Panc1 (cell line): ENCODE data around the gene RPS15A.
"Not testable (repeated sequence)": the region's sequence is repeated elsewhere in the genome, so short reads cannot be mapped to it uniquely, and the experiment has no call there.

Experiments
- CTCF ChIP-seq: fragments of 450-650 bp; IDR thresholded peaks from 2 replicates; pipeline ENCODE4 v1.5.1; 2017; ENCODE audit warnings: mild to moderate bottlenecking
- POLR2AphosphoS5 ChIP-seq: IDR thresholded peaks from 2 replicates; pipeline ENCODE4 v1.6.1; 2012; ENCODE audit warnings: mild to moderate bottlenecking, low read depth, low read length, moderate library complexity

- TF ChIP-seq CTCF, POLR2AphosphoS5: not testable (repeated sequence)
Measured at GRCh38 chr16:18734279-18734678, 55.9 kb downstream of the RPS15A start.
